ENCODE data around the gene ANKH.

DNA sequence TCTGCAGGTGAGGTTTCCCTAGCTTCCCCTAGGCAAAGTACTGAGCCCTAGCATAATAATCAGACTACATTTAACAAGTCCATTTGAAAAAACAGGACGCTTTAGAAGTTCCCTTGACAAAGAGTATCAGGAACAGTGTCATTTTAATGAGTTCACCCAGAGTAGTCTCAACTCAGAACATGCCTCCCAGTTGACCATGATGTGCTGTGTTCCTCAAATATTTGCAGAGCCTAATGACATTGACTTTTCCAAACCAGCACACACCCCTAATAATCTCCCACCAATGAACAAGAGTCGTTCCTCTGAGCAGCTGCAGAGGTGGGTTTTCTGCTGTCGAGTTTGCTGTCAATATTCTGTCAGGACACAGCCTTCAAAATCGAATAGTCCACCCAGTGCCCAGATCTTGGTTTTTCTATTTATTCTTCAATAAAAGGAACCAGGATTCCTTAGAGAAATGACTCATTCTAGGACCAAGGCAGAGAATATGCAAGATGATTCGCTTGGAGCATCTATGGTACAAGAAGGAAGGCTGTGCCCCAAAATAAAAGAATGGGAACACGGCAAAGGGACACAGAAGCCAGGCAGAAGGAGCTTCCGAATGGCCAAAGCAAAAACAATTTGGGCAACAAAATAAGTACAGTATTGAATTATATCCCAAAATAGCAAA is 149.5 kb downstream of the ANKH start:
- TF ChIP-seq EZH2 (IDR thresholded peaks at IDR 0.05; ENCODE audit: low read length) (no peak), CTCF (optimal IDR thresholded peaks at IDR 0.05 in 1 of 3, IDR thresholded peaks at IDR 0.05 in 1 of 3, conservative IDR thresholded peaks at IDR 0.05 in 1 of 3; ENCODE audit: extremely low read depth in 1 of 3, insufficient read depth in 2 of 3, low read length in 3 of 3) (no peak)
